ENCODE data around the gene MBNL1. TPM values are rescaled to one million over a fixed set of nuclear protein-coding genes. Genes with fewer than 3 reads are reported as not detected.

MBNL1 gene
- polyA plus RNA-seq, 1 donor (not counting 4 experiments of a cell fraction or from before 2014, with no cell fraction given), result 58.3 TPM

- dilution Hi-C loops (cut with MboI; ENCODE audit: extremely low pct_ligation_motif_present, low sequenced_read_pairs), result no loop called here
- Histone ChIP-seq H3K9me3 (ENCODE audit: control insufficient read depth, low read depth, low read length) (no peaks in the 10 kb centered on the region), H4K20me1 (ENCODE audit: control insufficient read depth, extremely low read depth, insufficient read depth, low read length) (no peaks in the 10 kb centered on the region), H3K79me2 (ENCODE audit: control insufficient read depth, insufficient read depth, low read length) (no peaks in the 10 kb centered on the region), H3K4me2 (ENCODE audit: control insufficient read depth, extremely low read depth, insufficient read depth, low read depth, low read length) (no peak overlapping the region), H3K4me3 (ENCODE audit: control insufficient read depth in 2 of 3, extremely low read depth in 1 of 3, insufficient read depth in 2 of 3, low read depth in 1 of 3, low read length in 3 of 3) (no peak overlapping the region), H3K9me1 (ENCODE audit: control insufficient read depth, extremely low read depth, insufficient read depth, low read length) (no peaks in the 10 kb centered on the region), H3K4me1 (ENCODE audit: control insufficient read depth, extremely low read depth, insufficient read depth, low read length) (no peaks in the 10 kb centered on the region), H2AFZ (ENCODE audit: control insufficient read depth, low read length) (no peak overlapping the region), H3K9ac (ENCODE audit: control insufficient read depth, extremely low read depth, insufficient read depth, low read length) (no peak overlapping the region), H3K36me3 (ENCODE audit: control insufficient read depth in 2 of 2, extremely low read depth in 1 of 2, insufficient read depth in 2 of 2, low read length in 2 of 2) (no peaks in the 10 kb centered on the region), H3K27me3 (ENCODE audit: control insufficient read depth, extremely low read depth, insufficient read depth, low read length) (no peaks in the 10 kb centered on the region), H3K27ac (ENCODE audit: control insufficient read depth, insufficient read depth, low read length) (no peak overlapping the region)
- FAIRE-seq, result no peak
- DNase-seq (ENCODE audit: low read depth, low spot score), result no peak
- TF ChIP-seq EZH2 (IDR thresholded peaks at IDR 0.05; ENCODE audit: low read length) (no peak), CTCF (optimal IDR thresholded peaks at IDR 0.05 in 1 of 3, IDR thresholded peaks at IDR 0.05 in 1 of 3, conservative IDR thresholded peaks at IDR 0.05 in 1 of 3; ENCODE audit: extremely low read depth in 1 of 3, insufficient read depth in 2 of 3, low read length in 3 of 3) (no peak)
Observed at GRCh38 chr3:152496286-152496685, 227.6 kb downstream of the MBNL1 start.

GRCh38 chr3:152496716-152497115 is 228.0 kb downstream of the MBNL1 start:
- Histone ChIP-seq H3K9me3 (ENCODE audit: control insufficient read depth, low read depth, low read length) (no peaks in the 10 kb centered on the region), H2AFZ (ENCODE audit: control insufficient read depth, low read length) (no peak overlapping the region)
- TF ChIP-seq EZH2 (IDR thresholded peaks at IDR 0.05; ENCODE audit: low read length) (no peak), CTCF (optimal IDR thresholded peaks at IDR 0.05 in 1 of 3, IDR thresholded peaks at IDR 0.05 in 1 of 3, conservative IDR thresholded peaks at IDR 0.05 in 1 of 3; ENCODE audit: extremely low read depth in 1 of 3, insufficient read depth in 2 of 3, low read length in 3 of 3) (no peak)

More at GRCh38 chr3:152496716-152497115, 228.0 kb downstream of the MBNL1 start:
- H3K27me3 ChIP-seq (ENCODE audit: control insufficient read depth, extremely low read depth, insufficient read depth, low read length), result no peaks in the 10 kb centered on the region
- H3K9ac ChIP-seq (ENCODE audit: control insufficient read depth, extremely low read depth, insufficient read depth, low read length), result no peak overlapping the region
- H3K4me2 ChIP-seq (ENCODE audit: control insufficient read depth, extremely low read depth, insufficient read depth, low read depth, low read length), result no peak overlapping the region
- H3K4me3 ChIP-seq (ENCODE audit: control insufficient read depth in 2 of 3, extremely low read depth in 1 of 3, insufficient read depth in 2 of 3, low read depth in 1 of 3, low read length in 3 of 3), result no peak overlapping the region
- dilution Hi-C loops (cut with MboI; ENCODE audit: extremely low pct_ligation_motif_present, low sequenced_read_pairs), result no loop called here
- FAIRE-seq (no peak), DNase-seq (ENCODE audit: low read depth, low spot score) (no peak)
- no peaks in the 10 kb centered on the region for H4K20me1 ChIP-seq (ENCODE audit: control insufficient read depth, extremely low read depth, insufficient read depth, low read length)
- H3K4me1 ChIP-seq (ENCODE audit: control insufficient read depth, extremely low read depth, insufficient read depth, low read length), result no peaks in the 10 kb centered on the region
- H3K36me3 ChIP-seq (ENCODE audit: control insufficient read depth in 2 of 2, extremely low read depth in 1 of 2, insufficient read depth in 2 of 2, low read length in 2 of 2), result no peaks in the 10 kb centered on the region
- H3K9me1 ChIP-seq (ENCODE audit: control insufficient read depth, extremely low read depth, insufficient read depth, low read length), result no peaks in the 10 kb centered on the region
- no peaks in the 10 kb centered on the region for H3K79me2 ChIP-seq (ENCODE audit: control insufficient read depth, insufficient read depth, low read length)
- H3K27ac ChIP-seq (ENCODE audit: control insufficient read depth, insufficient read depth, low read length), result no peak overlapping the region
